Measurements from ENCODE around the gene PTGDR2.

PTGDR2 gene

GRCh38 chr11:60809249-60809648, 46.5 kb downstream of the PTGDR2 start:
- no peak for DNase-seq

DNA sequence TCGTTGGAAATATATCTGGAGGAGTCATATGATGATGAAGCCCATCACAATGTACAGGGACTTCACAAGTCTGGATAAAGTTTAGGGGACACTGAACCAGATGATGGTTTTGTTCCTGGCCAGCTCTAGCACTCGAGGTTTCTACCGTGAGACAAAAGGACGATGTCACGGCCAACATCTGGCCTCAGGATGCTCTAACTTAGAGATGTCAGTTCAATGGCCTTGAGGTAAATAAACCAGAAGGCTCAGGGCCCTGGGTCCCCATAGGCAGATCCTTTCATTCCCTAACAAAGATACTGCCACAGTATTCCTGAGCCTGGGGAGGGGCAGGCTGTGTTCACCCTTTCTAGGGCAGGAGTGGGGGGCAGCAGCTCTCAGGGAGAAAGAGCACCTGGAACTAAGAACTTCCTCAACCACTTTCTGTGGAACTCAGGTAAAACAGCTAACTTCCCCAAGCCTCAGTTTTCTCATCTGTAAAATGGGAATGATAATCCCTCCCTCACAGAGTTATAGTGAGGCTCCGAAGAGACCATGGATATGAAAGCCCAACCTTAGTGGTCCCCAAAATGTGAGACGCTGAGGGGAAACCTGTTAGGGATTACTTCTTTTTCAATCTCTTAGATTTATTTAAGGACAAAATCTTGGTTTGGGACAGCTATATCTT, 52.3 kb downstream of the PTGDR2 start:
- DNase-seq = no peak

- DNase-seq = no peak
Measured at GRCh38 chr11:60801194-60801593, 54.6 kb downstream of the PTGDR2 start.

Measured in stimulated activated CD4-positive, alpha-beta T cell treated with anti-CD3 and anti-CD28 coated beads, Interleukin-4, amount 100 ng/mL, for 4 hours (primary cell).